HG02884 (cell line): ENCODE results near the gene ACOT7.
"Not testable (repeated sequence)": the region's sequence is repeated elsewhere in the genome, so short reads cannot be mapped to it uniquely, and the experiment has no call there.

Experiments
- ATAC-seq: cut with Tn5 transposase; IDR thresholded peaks from one replicate; pipeline ENCODE4 v1.9.1; 2021; ENCODE audit warnings: mild to moderate bottlenecking, moderate library complexity; ENCODE audit not compliant: unreplicated experiment

ACOT7 gene, protein sequence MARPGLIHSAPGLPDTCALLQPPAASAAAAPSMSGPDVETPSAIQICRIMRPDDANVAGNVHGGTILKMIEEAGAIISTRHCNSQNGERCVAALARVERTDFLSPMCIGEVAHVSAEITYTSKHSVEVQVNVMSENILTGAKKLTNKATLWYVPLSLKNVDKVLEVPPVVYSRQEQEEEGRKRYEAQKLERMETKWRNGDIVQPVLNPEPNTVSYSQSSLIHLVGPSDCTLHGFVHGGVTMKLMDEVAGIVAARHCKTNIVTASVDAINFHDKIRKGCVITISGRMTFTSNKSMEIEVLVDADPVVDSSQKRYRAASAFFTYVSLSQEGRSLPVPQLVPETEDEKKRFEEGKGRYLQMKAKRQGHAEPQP

DNA sequence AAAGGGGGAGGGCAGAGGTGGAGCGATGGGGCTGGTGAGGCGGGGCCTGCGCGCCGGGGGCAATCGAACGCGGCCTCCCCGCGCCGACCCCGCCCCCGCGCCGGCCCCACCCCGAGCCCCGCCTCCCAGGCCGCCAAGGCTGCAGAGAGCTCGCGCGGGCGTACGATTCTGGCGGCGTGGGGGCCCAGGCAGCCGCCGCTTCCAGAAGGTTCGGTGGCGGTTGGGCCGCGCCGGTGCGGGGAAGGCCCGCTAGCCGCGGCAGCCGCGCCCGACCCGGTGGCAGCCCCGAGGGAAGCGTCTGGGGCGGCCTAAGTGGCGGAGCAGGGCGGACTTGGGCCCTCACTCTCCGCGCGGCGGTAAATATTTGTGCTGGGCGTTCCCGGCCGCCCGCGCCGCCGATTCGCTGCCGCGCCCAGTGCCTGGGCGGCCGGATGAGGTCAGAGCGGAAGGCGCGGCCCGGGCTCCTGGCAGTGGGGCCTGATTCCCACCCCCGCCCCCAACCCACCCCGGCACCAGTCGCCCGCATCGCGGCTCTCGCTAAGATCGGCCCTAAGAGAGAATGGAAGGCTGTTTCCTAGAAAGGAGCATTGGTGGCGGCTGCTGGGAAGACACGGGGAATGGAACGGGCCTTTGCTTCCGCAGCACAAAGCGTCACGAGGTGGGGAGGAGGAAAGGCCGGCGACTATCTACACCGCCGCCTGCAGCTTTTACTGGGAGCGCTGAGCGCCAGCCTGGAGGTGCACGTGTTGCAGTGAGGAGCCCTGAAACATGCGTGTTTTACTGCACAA, at the start of gene ACOT7:
Gene ACOT7 (minus strand): TSS at position 368 of the 788 bp plus-strand sequence. CDS start 368 bp downstream, outside the sequence.
- peak; percentile 75 for ATAC-seq

DNA sequence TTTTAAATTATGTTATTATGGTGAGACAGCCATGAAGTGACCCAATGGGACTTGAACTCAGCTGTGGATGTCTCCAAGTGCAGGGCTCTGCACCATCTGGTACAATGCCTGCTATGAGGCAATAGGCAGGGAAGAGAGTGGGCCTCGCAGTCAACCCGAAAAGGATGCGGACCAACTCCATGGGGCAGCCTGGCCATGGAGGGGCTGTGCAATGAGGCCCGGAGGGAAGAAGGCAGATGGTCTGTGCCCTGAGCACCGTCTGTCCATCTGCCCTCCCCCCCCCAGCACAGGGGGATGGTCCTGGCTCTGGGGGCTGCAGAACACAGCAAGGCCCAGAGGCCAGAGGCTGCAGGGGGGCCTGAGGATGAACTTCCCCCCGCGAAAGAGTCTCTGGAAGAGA, 48.0 kb upstream of the ACOT7 start:
- ATAC-seq: no peak

DNA sequence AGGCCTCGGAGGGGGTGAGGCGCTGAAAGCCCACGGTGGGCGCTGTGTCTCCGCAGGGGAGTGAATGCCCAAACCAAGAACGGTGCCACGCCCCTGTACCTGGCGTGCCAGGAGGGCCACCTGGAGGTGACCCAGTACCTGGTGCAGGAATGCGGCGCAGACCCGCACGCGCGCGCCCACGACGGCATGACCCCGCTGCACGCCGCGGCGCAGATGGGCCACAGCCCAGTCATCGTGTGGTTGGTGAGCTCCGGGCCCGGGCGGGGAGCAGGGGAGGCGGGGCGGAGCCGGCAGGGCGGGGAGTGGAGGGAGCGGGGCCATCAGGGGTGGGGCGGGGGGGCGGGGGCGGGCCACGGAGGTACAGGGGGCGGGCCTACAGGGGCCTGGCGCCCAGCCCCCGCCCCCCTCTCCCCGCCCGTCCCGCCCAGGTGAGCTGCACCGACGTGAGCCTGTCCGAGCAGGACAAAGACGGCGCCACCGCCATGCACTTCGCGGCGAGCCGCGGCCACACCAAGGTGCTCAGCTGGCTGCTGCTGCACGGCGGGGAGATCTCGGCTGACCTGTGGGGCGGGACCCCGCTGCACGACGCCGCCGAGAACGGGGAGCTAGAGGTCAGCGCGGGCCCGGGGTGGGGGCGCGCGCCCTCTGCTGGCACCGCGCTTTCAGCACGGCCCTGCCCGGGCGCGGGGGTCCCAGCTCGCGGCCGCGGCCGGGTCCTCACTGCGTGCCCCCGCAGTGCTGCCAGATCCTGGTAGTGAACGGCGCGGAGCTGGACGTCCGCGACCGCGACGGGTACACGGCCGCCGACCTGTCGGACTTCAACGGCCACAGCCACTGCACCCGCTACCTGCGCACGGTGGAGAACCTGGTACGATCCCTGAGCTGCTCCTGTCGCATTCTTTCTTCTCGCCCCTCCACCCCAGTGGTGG, 46.9 kb upstream of the ACOT7 start:
- no peak for ATAC-seq

DNA sequence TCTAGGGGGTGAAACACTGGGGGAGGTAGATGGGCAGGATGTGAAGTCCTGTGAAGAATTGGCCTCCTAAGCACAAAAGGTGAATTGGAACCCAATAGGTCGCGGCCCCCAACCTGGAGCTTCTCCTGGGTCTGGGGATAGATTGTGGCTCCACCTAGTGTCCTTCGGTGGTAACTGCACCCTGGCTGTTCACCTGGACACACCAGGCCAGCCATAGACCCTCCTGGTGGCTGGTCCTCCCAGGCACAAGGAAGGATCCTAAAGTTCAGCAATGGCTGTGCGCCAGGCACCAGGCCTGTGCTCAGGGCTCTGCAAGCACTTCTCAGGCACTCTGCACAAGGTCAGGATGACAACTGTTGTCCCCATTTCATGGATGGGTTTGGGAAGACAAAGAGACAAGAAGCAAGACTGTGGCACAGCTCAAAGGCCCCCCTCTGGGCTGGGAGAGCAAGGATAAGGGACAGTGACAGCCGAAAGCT, 44.5 kb upstream of the ACOT7 start:
- no peak for ATAC-seq

DNA sequence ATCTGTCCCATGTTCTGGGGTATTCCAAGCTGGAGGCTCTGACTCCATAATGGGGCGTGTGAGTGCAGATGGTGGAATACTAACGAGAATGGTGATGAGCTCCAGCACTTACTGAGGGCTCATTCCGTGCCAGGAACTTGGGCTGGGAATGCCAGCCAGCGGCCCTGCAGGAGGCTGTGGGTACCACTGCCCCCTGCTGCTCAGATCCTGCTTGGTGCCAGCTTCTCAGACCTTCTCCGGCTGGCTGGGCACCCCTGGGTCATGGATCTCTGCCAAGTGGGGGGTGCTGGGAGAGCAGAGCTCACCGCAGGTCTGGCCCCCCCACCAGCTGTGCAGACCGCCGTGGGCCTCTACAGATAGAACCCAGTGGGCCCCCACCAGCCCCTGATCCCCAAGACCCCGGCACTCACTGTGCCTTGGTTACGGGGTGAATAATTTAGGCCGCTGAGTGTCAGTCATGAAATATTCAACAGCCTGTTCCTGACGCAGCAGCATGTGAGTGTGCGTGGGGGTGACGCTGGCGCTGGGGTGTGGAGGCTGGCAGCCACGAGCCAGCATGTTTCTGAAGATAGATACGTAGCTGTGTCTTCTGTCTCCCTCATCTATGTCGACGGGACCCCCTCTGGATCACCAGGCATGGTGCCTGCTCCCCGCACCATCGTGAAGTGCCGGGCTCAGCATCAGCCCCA, 43.6 kb upstream of the ACOT7 start:
- ATAC-seq: not testable (repeated sequence)

DNA sequence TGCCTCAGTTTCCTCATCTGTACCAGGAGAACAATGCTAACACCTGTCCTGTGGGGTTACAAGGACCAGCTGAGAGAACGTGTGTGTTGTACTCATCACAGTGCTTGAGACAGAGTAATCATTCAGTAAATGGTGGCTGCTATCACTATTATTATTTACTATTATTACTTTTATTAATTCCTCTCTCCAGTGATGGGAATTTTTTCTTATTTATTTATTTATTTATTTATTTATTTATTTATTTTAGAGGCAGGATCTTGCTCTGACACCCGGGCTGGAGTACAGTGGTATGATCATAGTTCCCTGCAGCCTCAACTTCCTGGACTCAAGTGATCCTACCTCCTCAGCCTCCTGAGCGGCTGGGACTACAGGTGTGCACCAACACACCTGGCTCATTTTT, 42.7 kb upstream of the ACOT7 start:
- not testable (repeated sequence) for ATAC-seq

DNA sequence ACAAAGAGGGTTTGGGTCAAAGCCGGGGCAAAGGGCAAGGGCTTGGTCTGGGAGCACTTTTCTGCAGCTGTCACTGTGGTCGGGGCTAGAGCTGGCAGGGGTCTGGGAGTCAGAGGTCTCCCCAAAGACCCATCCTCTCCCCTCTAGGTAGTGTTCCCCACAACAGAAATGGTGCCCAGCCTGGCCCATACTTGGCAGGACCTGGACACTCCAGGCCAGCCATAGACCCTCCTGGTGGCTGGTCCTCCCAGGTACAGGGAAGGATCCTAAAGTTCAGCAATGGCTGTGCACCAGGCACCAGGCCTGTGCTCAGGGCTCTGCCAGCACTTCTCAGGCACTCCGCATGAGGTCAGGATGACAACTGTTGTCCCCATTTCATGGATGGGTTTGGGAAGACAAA, 42.0 kb upstream of the ACOT7 start:
- ATAC-seq: no peak

DNA sequence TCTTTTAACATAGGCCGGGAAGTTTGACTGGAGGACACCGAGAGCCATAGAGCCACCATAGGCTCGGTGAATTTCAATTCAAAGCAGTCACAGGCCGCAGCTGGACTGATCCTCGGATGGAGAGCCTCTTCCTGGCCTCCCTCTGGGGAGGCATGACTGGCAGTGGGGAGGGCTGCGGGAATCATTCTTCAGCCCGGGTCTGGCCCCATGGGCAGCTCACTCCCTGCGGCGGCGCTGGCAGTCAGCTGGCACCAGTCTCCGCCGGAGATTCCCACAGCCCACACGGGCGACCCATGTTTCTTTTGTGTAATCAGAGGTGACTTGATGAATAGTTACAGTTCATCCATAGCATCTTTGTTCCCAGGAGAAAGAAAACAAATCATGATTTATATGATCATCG, 41.6 kb upstream of the ACOT7 start:
- ATAC-seq: no peak

DNA sequence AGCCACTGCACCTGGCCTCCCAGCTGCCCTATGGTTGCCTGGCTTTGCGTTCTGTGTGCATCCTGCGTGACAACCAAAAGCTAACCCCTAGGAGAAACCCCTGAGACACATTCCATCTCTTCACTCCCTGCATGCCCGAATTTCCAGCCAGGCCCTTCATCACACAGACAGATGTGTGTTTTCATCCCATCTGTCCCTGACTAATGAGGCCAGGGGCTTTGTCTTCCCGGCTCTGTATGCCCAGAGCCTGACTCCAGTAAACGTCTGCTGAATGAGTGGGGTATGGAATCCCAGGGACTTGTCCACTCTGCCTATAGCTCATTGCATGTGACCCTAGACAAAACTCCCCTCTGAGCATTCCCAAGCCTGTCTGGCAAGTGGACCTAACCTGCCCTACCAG, 40.6 kb upstream of the ACOT7 start:
- no peak for ATAC-seq

DNA sequence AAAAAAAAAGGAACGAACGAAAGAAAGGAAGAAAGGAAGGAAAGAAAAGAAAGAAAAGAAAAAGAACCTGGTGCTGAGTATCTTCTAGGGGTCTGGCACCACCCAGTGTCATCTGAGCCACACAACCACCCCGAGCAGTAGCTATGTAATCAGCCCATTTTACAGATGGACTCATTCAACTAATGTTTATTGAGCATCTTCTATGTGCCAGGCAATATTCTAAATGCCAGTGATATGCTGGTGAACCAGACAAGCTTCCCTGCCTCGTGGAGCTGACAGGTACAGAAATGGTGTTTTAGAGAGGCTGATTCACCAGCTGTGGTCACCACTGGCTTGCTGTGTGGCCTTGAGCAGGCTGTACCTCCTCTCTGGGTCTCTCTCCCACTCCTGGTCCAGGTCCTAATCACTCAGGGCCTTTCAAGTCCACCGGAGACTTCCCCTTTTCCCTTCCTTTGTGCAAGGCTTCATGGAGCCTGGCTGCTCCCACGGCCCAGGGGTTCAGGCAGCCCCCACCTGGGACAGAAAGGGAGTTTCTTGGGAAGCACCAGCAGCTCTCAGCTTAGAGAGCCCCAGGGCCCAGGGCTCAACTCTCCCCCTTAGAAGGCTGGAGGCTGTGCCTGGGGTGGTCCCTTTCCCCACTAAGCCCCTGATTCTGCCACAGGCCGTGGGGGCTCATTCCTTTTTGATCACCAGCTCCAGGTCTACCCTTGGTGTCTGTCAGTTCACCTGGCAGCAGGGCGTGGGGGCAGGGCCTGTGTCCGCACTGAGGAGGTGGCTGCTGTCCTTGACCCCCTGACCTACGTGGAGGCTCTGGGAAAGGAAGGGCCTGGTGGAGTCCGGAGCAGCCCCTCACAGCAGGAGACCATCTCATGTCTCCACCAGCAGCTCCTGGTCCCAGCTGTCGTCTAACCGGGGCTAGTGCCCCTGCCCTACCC, 38.3 kb upstream of the ACOT7 start:
- not testable (repeated sequence) for ATAC-seq

DNA sequence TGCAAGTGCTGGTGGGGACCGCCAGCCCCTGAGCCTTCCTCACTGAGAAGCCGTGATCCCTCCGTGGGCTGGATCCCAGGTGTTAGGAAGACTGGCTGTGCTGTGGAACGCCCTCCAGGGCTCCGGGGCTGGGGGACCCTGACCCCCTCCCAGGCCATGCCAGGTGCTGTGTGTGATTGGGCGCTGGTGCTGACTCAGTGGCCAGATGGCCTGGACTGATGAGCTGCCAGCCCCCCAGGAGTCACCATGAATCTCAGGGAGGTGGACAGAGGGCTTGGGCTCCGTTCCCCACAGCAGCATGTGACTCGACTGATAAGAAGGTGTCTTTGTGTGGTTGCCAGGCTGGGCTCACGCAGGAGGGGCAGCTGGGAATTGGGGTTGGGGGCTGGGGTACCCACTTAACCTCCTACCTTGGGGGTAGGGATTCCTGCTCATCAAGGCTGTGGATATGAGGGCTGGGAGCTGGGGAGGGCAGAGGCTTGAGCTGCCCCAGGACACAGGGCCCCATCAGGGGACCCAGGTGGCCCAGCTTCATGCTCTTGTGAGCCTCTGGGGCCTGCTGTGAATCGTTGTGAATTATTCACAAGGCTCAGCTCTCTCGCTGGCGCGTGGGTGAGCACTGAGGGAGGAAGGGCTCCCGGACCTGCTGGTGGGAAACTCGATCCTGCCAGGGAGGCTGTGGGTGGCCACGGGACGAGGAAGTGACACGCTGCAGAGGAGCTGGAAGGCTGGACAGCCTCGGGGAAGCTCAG, 36.3 kb upstream of the ACOT7 start:
- not testable (repeated sequence) for ATAC-seq

DNA sequence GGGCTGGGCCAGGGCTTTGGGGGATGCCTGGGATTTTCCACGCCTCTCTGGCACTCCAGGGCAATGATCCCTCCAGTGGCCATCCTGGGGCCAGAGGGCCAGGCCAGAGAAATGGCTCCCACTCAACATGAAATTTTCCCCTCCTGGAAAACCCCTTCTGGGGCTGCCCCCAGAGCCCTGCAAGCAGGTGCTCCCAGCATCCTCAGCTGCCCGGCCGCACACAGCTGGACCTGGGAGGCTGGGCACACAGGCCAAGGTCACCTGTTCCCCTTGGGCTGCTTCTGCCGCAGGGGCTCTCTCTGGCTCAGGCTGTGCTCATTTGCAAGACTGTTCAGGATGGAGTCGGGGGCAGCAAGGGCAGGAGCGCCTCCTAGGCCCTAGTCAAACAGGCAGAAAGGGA, 34.9 kb upstream of the ACOT7 start:
- not testable (repeated sequence) for ATAC-seq

DNA sequence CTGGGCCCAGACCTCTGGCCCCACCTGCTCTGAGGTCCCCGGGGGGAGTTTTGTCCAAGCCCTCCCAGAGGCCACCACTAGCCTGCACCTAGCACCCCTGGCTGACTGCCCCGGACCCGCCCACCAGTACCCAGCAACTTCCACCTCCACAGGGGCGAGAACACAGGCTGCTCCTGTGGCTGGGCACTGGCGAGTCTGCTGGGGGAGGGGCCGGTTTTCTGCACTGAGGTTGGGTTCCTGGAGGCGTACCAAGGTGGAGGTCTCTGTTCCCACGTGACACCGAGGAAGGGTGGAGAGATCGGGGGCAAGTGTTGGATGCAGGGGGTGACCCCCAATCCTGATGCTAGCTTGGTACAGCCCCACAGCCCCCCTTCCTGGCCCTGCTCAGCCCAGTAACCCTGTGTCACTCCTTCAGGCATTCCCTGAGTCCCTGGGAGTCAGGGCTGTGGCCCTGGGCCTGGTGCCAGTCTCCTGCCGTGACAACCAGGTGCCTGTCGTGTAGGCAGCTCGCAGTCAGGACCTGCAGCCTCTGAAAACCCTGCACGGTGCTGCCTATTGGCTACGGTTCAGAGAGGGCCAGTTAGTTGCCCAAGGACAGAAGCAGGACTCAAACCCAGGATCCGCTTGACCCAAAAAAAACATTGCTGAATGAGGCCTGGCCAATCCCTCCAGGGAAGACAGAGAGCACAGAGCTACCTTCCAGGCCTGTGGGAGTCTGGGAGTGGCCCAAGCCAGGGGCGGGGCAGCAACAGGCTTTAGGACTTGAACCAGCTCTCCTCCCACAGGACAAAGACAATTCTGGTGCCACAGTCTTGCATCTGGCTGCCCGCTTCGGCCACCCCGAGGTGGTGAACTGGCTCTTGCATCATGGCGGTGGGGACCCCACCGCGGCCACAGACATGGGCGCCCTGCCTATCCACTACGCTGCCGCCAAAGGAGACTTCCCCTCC, 34.1 kb upstream of the ACOT7 start:
- no peak for ATAC-seq

DNA sequence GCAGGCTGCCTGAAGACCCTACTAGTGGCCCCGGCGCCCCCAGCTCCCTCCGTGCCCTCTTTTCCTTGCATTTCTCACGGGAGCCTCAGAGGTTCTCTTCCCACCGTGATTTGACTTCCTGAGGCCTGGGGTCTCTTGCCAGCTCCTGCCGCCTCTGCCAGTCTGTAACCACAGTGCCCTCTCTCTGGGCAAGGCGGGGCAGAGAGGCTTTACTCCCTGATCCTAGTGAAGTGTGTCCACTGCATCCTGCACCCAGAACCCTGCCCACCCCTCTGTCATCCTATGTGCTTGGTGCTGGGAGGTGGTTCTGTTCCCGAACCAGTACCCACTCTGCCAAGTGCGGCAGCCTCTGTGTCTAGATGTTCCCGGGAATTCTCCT, 33.4 kb upstream of the ACOT7 start:
- ATAC-seq: no peak

DNA sequence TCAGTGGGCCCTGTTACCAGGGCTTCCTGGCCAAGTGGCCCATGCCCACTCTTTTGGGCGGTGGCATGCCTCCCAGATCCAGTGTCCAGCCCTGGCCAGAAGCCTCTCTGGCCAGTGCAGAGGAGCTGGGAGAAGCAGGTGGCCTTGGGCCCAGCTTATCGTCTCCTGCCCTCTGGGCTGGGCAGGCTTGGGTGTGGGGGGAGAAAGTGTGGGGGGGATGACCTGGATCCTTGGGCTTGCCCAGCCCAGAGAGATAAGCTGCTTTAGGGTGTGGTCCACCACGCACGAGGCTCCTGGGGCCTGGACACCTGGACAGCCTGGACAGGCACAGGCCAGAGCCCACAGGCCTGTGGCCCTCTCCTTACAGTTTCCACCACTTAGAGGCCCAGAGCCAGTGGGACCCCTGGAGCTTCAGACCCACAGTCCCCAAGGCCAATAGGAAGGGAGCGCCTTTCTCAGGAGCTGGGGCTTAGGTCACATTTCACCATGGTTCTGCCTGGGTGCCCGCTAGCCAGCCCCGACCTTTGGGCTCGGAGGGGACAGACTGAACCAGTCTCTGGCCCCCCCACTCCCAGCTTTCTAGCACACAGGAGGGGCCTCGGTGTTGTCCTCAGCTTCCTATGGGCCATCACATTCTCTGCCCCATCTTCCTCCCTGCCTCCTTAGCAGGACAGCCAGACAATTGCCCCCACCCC, 32.9 kb upstream of the ACOT7 start:
- ATAC-seq: no peak

DNA sequence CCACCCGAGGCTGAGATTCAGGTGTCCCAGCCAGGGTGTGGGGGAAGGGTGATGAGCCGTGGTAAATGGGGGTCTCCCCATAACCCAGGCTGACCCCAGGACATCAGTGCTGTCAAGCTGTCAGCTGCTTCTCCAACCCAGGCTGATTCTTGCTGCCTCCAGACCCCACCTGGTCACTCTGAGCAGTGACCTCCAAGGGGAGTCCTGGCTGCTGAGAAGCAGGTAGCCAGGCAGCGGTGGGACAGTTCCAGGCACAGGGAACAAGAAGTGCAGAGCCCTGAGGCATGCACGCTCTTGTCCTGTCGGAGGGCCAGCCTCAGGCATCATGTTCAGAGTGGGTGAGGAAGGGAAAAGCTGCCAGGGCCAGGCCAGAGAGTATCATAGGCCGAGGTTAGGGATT, 32.1 kb upstream of the ACOT7 start:
- no peak for ATAC-seq
